DMS53 treated with DMSO at 0.1 percent for 48 hours (cell line): ENCODE data around the gene LHX1.

Experiments used
- DNase-seq: peaks from one replicate; lab custom pipeline; 2025; ENCODE audit not compliant: unreplicated experiment; lab: John Stamatoyannopoulos, UW

LHX1 gene

GRCh38 chr17:36921095-36921851, 16.0 kb upstream of the LHX1 start:
- no peak for DNase-seq

GRCh38 chr17:36922175-36922574, 15.1 kb upstream of the LHX1 start:
- no peak for DNase-seq

GRCh38 chr17:36923814-36924221, 13.5 kb upstream of the LHX1 start:
- DNase-seq = no peak

GRCh38 chr17:36926226-36926625, 11.0 kb upstream of the LHX1 start:
- DNase-seq = no peak

- DNase-seq = no peak
Observed at GRCh38 chr17:36926701-36927100, 10.6 kb upstream of the LHX1 start.

- no peak for DNase-seq
Observed at GRCh38 chr17:36928471-36929345, 8.6 kb upstream of the LHX1 start.

GRCh38 chr17:36929851-36930582, 7.3 kb upstream of the LHX1 start:
- DNase-seq = no peak

- DNase-seq = no peak
Observed at GRCh38 chr17:36930583-36930900, 6.7 kb upstream of the LHX1 start.

- no peak for DNase-seq
Observed at GRCh38 chr17:36931096-36931696, 6.1 kb upstream of the LHX1 start.

GRCh38 chr17:36931697-36932382, 5.4 kb upstream of the LHX1 start:
- DNase-seq = no peak

GRCh38 chr17:36932383-36932693, 4.9 kb upstream of the LHX1 start:
- no peak for DNase-seq

GRCh38 chr17:36932694-36933511, 4.4 kb upstream of the LHX1 start:
- no peak for DNase-seq

- no peak for DNase-seq
Observed at GRCh38 chr17:36933512-36934143, 3.6 kb upstream of the LHX1 start.

GRCh38 chr17:36934144-36934691, 3.1 kb upstream of the LHX1 start:
- no peak for DNase-seq

GRCh38 chr17:36934692-36935630, 2.3 kb upstream of the LHX1 start:
- no peak for DNase-seq

- no peak for DNase-seq
Observed at GRCh38 chr17:36935671-36936454, 1.4 kb upstream of the LHX1 start.

GRCh38 chr17:36936455-36937000, 747 bp upstream of the LHX1 start:
- no peak for DNase-seq
